Esophagus muscularis mucosa (tissue), 4 donors: ENCODE results near the gene TMEM88. TPM values are rescaled to one million over a fixed set of nuclear protein-coding genes. Genes with fewer than 3 reads are reported as not detected.

Source experiments
- DNase-seq: peaks from one replicate; pipeline ENCODE4 v3.0.0-alpha.2; 2017; ENCODE audit errors: extremely low spot score
- H3K27ac ChIP-seq, 4 donors: fragments of 200-600 bp; sonication (generic); replicated peaks in 1 of 4; 1 replicate in 3 of 4; 2 replicates in 1 of 4; pipeline ENCODE4 v1.5.1; 2016 to 2019; ENCODE audit warnings: mild to moderate bottlenecking in 1 of 4
- H3K27me3 ChIP-seq, 4 donors: fragments of 200-600 bp; sonication (generic); one replicate each; pipeline versions ENCODE4 v1.5.1 to v1.6.0; 2016 to 2019
- H3K36me3 ChIP-seq, 4 donors: fragments of 200-600 bp; sonication (generic); one replicate each; pipeline ENCODE4 v1.5.1; 2016 to 2019
- H3K4me1 ChIP-seq, 4 donors: fragments of 200-600 bp; sonication (generic); one replicate each; pipeline ENCODE4 v1.5.1; 2016 to 2019
- H3K4me3 ChIP-seq, 4 donors: fragments of 200-600 bp; sonication (generic); 1 replicate in 2 of 4; 2 replicates in 2 of 4; pipeline ENCODE4 v1.5.1; 2016 to 2019; ENCODE audit warnings: mild to moderate bottlenecking in 4 of 4, moderate library complexity in 1 of 4
- H3K9me3 ChIP-seq, 4 donors: fragments of 200-600 bp; sonication (generic); 1 replicate in 3 of 4; 2 replicates in 1 of 4; pipeline ENCODE4 v1.5.1; 2016 to 2019
- EP300 ChIP-seq: sonication (generic); formaldehyde crosslinking; IDR thresholded peaks from one replicate; pipeline ENCODE4 v1.6.1; 2017; ENCODE audit warnings: antibody characterized with exemption
- POLR2A ChIP-seq: fragments of 450-650 bp; IDR thresholded peaks from one replicate; pipeline ENCODE4 v1.6.1; 2017; ENCODE audit warnings: antibody characterized with exemption, moderate library complexity, mild to moderate bottlenecking, low read depth
- POLR2AphosphoS5 ChIP-seq, 2 donors: sonication (generic); formaldehyde crosslinking; IDR thresholded peaks; one replicate each; pipeline ENCODE4 v1.6.1; 2017; ENCODE audit warnings: antibody characterized with exemption in 2 of 2
- WGBS: methylation state at CpG from one replicate; pipeline ENCODE4 v1.1.5; 2018; 5-methylcytosine and 5-hydroxymethylcytosine counted together
- intact Hi-C: fragments of 100-400 bp; cut with DNase I; formaldehyde crosslinking; loops from one replicate; pipeline ENCODE4 v1.15.1; 2023
- total RNA-seq, 4 donors: library from RNA; depleted of rRNA; stranded (reverse); fragments of >200 nt; gene quantifications; one replicate each; pipeline versions ENCODE4 v1.1.0 to v1.2.1, GENCODE V29; 2016
- TF ChIP-seq, protein P1 (sequence below), 3 experiments: fragments of 200-600 bp in 2 of 3; fragments of 450-650 bp in 1 of 3; sonication (generic) in 2 of 3; IDR thresholded peaks; one replicate each; pipeline ENCODE4 v1.5.1; 2017 to 2019; ENCODE audit warnings: antibody characterized with exemption in 3 of 3, mild to moderate bottlenecking in 2 of 3, moderate library complexity in 1 of 3

Gene TMEM88
- total RNA-seq, 4 donors from 2014 or later = 13.3 to 45.9 (median 42.5) TPM

DNA sequence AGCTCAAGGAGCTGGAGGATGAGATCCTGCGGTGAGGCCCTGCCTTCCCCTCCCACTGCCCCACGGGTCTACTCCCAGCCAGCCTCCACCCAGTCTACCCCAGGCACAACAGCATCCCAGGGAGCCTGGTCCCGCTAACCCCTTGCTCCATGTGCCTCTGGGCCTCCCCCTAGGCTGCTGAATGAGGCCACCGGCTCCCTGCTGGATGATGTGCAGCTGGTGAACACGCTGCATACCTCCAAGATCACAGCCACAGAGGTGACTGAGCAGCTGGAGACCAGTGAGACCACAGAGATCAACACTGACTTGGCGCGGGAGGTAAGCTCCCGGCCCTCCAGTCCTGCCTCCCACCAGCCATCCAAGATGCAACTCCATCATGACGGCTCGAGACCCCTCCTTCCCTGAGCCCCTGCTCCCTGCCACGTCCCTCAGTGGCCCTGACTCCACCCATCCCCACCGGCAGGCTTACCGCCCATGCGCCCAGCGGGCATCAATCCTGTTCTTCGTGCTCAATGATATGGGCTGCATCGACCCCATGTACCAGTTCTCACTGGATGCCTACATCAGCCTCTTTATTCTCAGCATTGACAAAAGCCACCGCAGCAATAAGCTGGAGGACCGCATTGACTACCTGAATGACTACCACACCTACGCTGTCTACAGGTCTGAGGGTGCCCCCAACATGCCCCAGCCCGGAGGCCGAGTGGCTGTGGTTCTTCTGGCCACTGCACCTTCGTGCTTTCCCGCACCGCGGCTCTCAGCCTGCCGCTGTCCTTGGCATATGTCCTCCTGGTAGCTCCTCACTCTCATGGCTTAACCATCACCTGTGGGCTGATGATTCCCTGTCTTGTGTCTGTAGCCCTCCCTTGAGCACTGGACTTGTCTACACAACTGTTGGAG lies 35.9 kb upstream of the TMEM88 start:
- no peak for DNase-seq
- TF ChIP-seq EP300 = no peak
- TF ChIP-seq POLR2AphosphoS5 (IDR thresholded peaks at IDR 0.05) = no peak
- TF ChIP-seq POLR2A = no peak
- TF ChIP-seq, protein P1, sequence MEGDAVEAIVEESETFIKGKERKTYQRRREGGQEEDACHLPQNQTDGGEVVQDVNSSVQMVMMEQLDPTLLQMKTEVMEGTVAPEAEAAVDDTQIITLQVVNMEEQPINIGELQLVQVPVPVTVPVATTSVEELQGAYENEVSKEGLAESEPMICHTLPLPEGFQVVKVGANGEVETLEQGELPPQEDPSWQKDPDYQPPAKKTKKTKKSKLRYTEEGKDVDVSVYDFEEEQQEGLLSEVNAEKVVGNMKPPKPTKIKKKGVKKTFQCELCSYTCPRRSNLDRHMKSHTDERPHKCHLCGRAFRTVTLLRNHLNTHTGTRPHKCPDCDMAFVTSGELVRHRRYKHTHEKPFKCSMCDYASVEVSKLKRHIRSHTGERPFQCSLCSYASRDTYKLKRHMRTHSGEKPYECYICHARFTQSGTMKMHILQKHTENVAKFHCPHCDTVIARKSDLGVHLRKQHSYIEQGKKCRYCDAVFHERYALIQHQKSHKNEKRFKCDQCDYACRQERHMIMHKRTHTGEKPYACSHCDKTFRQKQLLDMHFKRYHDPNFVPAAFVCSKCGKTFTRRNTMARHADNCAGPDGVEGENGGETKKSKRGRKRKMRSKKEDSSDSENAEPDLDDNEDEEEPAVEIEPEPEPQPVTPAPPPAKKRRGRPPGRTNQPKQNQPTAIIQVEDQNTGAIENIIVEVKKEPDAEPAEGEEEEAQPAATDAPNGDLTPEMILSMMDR (IDR thresholded peaks at IDR 0.05) = no peak
- Histone ChIP-seq H3K4me1 (no peaks in the 10 kb centered on the region), H3K36me3 (no peaks in the 10 kb centered on the region), H3K27ac (no peak overlapping the region), H3K9me3 (no peaks in the 10 kb centered on the region), H3K27me3 (peaks cover 0 to 6% (median 0%) of the 10 kb centered on the region in 4 donors), H3K4me3 (no peak overlapping the region)
- intact Hi-C loops = no loop called here
- WGBS = 94% methylated on average over 21 of the region's 27 CpGs

DNA sequence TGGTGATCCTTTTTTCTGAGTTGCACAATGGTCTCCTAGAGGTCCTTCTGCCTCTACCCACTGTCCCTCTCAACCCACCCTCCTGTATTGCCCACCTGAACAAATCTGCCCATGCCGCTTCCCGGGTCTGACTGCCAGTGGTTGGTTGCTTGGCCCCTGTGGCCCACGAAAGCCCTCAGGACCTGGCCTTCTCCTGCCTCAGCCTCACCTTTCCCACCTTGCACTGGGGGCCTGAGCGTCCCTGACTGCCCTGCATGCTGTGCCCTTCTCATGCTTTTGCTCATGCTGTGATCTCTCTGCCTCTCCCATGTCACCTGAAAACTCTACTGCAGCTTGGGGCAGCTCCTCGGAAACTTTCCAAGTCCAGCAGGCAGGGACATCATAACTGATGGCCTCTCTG lies 34.6 kb upstream of the TMEM88 start:
- WGBS = 71% methylated on average over 5 of the region's 5 CpGs
- Histone ChIP-seq H3K27ac (no peak overlapping the region), H3K36me3 (no peaks in the 10 kb centered on the region), H3K4me3 (no peak overlapping the region), H3K27me3 (peaks cover 0 to 6% (median 0%) of the 10 kb centered on the region in 4 donors), H3K9me3 (no peaks in the 10 kb centered on the region), H3K4me1 (peaks cover 0 to under 1% (median 0%) of the 10 kb centered on the region in 4 donors)
- DNase-seq = no peak
- intact Hi-C loops = loop anchor here (5.0 to 10.0 kb wide), 2 partner anchors 72 to 75 kb away; no protein-coding TSS in a partner anchor
- TF ChIP-seq, protein P1 (IDR thresholded peaks at IDR 0.05) = no peak
- TF ChIP-seq EP300 (no peak), POLR2A (no peak), POLR2AphosphoS5 (IDR thresholded peaks at IDR 0.05) (no peak)

DNA sequence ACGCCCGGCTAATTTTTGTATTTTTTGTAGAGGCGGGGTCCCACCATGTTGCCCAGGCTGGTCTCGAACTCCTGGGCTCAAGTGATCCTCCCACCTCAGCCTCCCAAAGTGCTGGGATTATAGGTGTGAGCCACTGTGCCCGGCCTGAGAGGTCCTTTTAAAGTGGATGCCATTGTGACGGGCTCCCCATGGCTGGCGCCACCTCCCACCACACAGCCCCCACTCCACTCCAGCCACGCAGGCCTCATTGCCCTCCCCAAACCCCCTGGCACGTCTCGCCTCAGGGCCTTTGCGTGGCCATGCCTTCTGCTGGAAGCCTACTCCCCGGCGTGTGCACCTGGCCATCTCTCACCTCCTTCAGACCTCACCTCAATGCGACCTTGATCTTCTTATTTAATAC lies 32.7 kb upstream of the TMEM88 start:
- intact Hi-C loops = loop anchor here (2.0 to 10.0 kb wide), 3 partner anchors 33 to 77 kb away; partner anchors contain the start of gene TMEM88
- peaks cover 0 to 6% (median 0%) of the 10 kb centered on the region in 4 donors for H3K27me3 ChIP-seq
- no peaks in the 10 kb centered on the region for H3K9me3 ChIP-seq
- no peak overlapping the region for H3K4me3 ChIP-seq
- no peak for DNase-seq
- no peaks in the 10 kb centered on the region for H3K36me3 ChIP-seq
- peaks cover 0 to 9% (median 4%) of the 10 kb centered on the region in 4 donors for H3K4me1 ChIP-seq
- 73% methylated on average over 14 of the region's 14 CpGs for WGBS
- no peak overlapping the region for H3K27ac ChIP-seq
- TF ChIP-seq, protein P1 (IDR thresholded peaks at IDR 0.05) = no peak
- TF ChIP-seq POLR2AphosphoS5 (IDR thresholded peaks at IDR 0.05) = no peak
- TF ChIP-seq EP300 = no peak
- no peak for TF ChIP-seq POLR2A

DNA sequence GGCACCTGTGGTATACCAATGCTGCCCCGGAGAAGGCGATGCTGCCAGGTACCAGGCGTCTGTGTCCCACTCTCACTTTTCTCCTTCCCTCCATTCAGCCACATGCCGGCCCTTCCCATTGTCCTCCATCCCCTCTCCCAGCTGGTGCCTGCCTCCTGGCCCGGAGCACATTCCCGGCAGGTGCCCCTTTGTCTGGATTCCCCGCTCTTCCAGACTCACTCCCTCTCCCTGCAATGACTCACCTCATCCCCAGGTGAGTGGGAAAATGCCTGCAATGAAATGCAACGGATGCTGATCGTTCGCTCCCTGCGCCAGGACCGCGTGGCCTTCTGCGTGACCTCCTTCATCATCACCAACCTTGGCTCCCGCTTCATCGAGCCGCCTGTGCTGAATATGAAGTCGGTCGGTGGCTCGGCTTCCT lies 31.3 kb upstream of the TMEM88 start:
- TF ChIP-seq, protein P1 (IDR thresholded peaks at IDR 0.05) = no peak
- TF ChIP-seq POLR2A (no peak), POLR2AphosphoS5 (IDR thresholded peaks at IDR 0.05) (no peak), EP300 (no peak)

More for the DNA sequence above, 31.3 kb upstream of the TMEM88 start:
- Histone ChIP-seq H3K9me3 (no peaks in the 10 kb centered on the region), H3K27me3 (no peaks in the 10 kb centered on the region), H3K4me1 (peaks cover 0 to 9% (median 4%) of the 10 kb centered on the region in 4 donors), H3K27ac (no peak overlapping the region), H3K36me3 (no peaks in the 10 kb centered on the region), H3K4me3 (no peak overlapping the region)
- WGBS = 88% methylated on average over 20 of the region's 20 CpGs
- intact Hi-C loops = loop anchor here (2.0 to 10.0 kb wide), 3 partner anchors 31 to 79 kb away; partner anchors contain the start of gene TMEM88
- DNase-seq = no peak
